GM10847 (cell line): ENCODE data around the gene ABCA1.

Experiments
- POLR2A ChIP-seq: IDR thresholded peaks from 2 replicates; pipeline ENCODE4 v1.6.1; 2011; ENCODE audit not compliant: insufficient read length; ENCODE audit errors: extremely low read depth

ABCA1 gene

GRCh38 chr9:104748359-104749031, 179.5 kb downstream of the ABCA1 start:
- no peak for TF ChIP-seq POLR2A

GRCh38 chr9:104747565-104748358, 180.2 kb downstream of the ABCA1 start, which contains the start of gene NIPSNAP3A:
NIPSNAP3A (plus strand) TSS chr9:104747683; CDS start chr9:104747793, 110 bp downstream.
- peak; percentile 62 for TF ChIP-seq POLR2A

- TF ChIP-seq POLR2A, result no peak
Measured at GRCh38 chr9:104747245-104747564, 180.8 kb downstream of the ABCA1 start.

GRCh38 chr9:104746798-104747197, 181.2 kb downstream of the ABCA1 start:
- TF ChIP-seq POLR2A, result no peak

- TF ChIP-seq POLR2A, result no peak
Measured at GRCh38 chr9:104746285-104746684, 181.7 kb downstream of the ABCA1 start.

- no peak for TF ChIP-seq POLR2A
Measured at GRCh38 chr9:104745852-104746251, 182.1 kb downstream of the ABCA1 start.

- no peak for TF ChIP-seq POLR2A
Measured at GRCh38 chr9:104743376-104743985, 184.5 kb downstream of the ABCA1 start.

- no peak for TF ChIP-seq POLR2A
Measured at GRCh38 chr9:104740621-104741020, 187.3 kb downstream of the ABCA1 start.

- TF ChIP-seq POLR2A, result no peak
Measured at GRCh38 chr9:104738452-104738851, 189.5 kb downstream of the ABCA1 start.
